Mesothelial cell of epicardium (in vitro differentiated cells): Measurements from ENCODE around the gene TBX15. TPM values are rescaled to one million over a fixed set of nuclear protein-coding genes. Genes with fewer than 3 reads are reported as not detected.

Source experiments
- DNase-seq, 2 experiments: peaks; one replicate each; pipeline ENCODE4 v3.0.0; 2021; ENCODE audit warnings: low spot score in 2 of 2; ENCODE audit not compliant: unreplicated experiment in 2 of 2
- H3K27ac Mint-ChIP-seq: 2 replicates; pipeline ENCODE4 v1.8.0; 2021; ENCODE audit warnings: mixed read lengths
- H3K27me3 Mint-ChIP-seq: 2 replicates; pipeline ENCODE4 v1.8.0; 2021; ENCODE audit warnings: low read depth, mixed read lengths
- H3K36me3 Mint-ChIP-seq: 2 replicates; pipeline ENCODE4 v1.8.0; 2021; ENCODE audit warnings: mixed read lengths
- H3K4me1 Mint-ChIP-seq: 2 replicates; pipeline ENCODE4 v1.8.0; 2021; ENCODE audit warnings: mixed read lengths
- H3K4me3 Mint-ChIP-seq: 2 replicates; pipeline ENCODE4 v1.8.0; 2021; ENCODE audit warnings: mild to moderate bottlenecking, moderate library complexity, mixed read lengths
- H3K9me3 Mint-ChIP-seq: 2 replicates; pipeline ENCODE4 v1.8.0; 2021; ENCODE audit warnings: mixed read lengths
- total RNA-seq: library from RNA; stranded (reverse); gene quantifications from 3 replicates; pipeline ENCODE4 v1.2.1, GENCODE V29; 2021
- TF ChIP-seq, protein P1 (sequence below): fragments of 200-600 bp; sonication (generic); IDR thresholded peaks from one replicate; pipeline ENCODE4 v1.5.0; 2021; ENCODE audit warnings: antibody characterized with exemption; ENCODE audit not compliant: unreplicated experiment

Gene TBX15
- total RNA-seq, 1 donor from 2014 or later = not detected

DNA sequence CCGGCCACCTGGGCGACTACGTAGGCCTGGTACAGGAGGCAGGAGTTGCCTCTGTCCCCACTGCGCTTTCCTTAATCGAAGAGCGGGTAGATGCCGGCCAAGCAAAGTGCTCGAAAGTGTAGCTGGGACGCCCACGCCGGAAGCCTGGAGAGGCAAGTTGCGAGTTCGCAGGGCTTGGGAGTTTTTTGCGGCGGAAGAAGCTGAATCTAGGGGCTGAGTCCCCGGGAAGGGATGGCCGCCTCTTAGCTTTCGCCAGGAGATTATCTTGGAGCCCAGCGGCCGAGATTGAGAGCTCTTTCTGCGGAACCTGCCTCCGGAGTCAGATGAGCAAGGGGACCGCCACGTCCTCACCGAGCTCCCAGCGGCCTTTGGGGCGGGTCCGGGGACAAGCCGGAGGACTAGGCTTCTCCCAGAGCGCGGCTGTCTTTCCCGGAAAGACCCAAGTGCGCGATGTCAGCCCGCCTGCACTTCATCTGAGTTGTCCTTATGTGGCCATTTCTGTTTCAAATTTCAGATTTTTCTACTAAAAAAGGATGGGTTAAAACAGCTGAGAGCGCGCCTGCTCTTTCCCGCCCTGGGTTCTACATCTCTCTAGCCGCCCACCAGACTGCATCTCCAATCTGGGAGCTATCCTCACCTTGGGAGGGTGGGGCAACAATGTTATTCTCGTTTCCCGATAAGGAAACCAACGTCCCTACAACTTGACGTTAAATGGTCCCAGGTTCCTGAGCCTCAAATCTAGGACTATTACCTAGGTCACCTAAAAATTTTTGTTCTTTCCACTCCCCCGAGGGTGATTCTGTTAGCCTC, 12.4 kb upstream of the TBX15 start:
- DNase-seq = no peak
- TF ChIP-seq, protein P1, sequence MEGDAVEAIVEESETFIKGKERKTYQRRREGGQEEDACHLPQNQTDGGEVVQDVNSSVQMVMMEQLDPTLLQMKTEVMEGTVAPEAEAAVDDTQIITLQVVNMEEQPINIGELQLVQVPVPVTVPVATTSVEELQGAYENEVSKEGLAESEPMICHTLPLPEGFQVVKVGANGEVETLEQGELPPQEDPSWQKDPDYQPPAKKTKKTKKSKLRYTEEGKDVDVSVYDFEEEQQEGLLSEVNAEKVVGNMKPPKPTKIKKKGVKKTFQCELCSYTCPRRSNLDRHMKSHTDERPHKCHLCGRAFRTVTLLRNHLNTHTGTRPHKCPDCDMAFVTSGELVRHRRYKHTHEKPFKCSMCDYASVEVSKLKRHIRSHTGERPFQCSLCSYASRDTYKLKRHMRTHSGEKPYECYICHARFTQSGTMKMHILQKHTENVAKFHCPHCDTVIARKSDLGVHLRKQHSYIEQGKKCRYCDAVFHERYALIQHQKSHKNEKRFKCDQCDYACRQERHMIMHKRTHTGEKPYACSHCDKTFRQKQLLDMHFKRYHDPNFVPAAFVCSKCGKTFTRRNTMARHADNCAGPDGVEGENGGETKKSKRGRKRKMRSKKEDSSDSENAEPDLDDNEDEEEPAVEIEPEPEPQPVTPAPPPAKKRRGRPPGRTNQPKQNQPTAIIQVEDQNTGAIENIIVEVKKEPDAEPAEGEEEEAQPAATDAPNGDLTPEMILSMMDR = no peak
- H3K4me3 Mint-ChIP-seq = peak overlapping the region; percentile 46
- H3K27me3 Mint-ChIP-seq = peaks cover 98% of the 10 kb centered on the region
- H3K36me3 Mint-ChIP-seq = no peaks in the 10 kb centered on the region
- no peak overlapping the region for H3K27ac Mint-ChIP-seq
- no peaks in the 10 kb centered on the region for H3K9me3 Mint-ChIP-seq
- H3K4me1 Mint-ChIP-seq = peaks cover 24% of the 10 kb centered on the region

- H3K27me3 Mint-ChIP-seq = peaks cover 99% of the 10 kb centered on the region
- H3K4me3 Mint-ChIP-seq = peak overlapping the region; percentile 20
- no peaks in the 10 kb centered on the region for H3K9me3 Mint-ChIP-seq
- H3K27ac Mint-ChIP-seq = no peak overlapping the region
- DNase-seq = no peak
- no peaks in the 10 kb centered on the region for H3K36me3 Mint-ChIP-seq
- TF ChIP-seq, protein P1 = no peak
- H3K4me1 Mint-ChIP-seq = peaks cover 24% of the 10 kb centered on the region
These were observed 11.4 kb upstream of the TBX15 start for GRCh38 chr1:118999348-119000071.

- no peak overlapping the region for H3K4me3 Mint-ChIP-seq
- no peak for DNase-seq
- TF ChIP-seq, protein P1 = no peak
- H3K27me3 Mint-ChIP-seq = peaks cover 99% of the 10 kb centered on the region
- H3K9me3 Mint-ChIP-seq = no peaks in the 10 kb centered on the region
- H3K36me3 Mint-ChIP-seq = no peaks in the 10 kb centered on the region
- H3K27ac Mint-ChIP-seq = no peak overlapping the region
- peaks cover 24% of the 10 kb centered on the region for H3K4me1 Mint-ChIP-seq
These were observed 10.0 kb upstream of the TBX15 start for GRCh38 chr1:118998171-118998570.

DNA sequence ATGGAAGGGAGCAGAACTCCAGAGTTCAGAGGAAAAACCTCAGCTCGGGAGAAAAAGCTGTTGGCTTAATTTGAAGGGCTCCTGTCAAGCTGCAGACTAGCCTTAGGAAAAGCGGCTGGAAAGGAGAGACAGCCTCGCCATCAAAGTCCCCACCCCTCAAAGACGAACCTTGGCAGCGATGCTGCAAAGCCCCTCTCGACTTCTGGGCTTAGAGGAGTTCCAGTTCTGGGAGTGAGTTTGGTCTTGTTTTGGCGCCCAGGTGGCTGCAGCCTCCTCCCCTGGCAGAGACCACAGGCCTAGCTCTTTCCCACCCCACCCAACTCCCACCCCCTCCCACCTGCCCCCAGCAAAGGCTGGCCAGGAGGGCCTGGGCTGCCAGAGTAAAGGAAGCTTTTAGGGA, 9.1 kb upstream of the TBX15 start:
- Mint-ChIP-seq H3K27me3 (peaks cover 99% of the 10 kb centered on the region), H3K9me3 (no peaks in the 10 kb centered on the region), H3K4me3 (no peak overlapping the region), H3K27ac (no peak overlapping the region), H3K4me1 (peaks cover 22% of the 10 kb centered on the region), H3K36me3 (peaks cover 2% of the 10 kb centered on the region)
- TF ChIP-seq, protein P1 = no peak
- DNase-seq = no peak

- no peak for DNase-seq
- no peak overlapping the region for H3K27ac Mint-ChIP-seq
- H3K4me3 Mint-ChIP-seq = no peak overlapping the region
- peaks cover 12% of the 10 kb centered on the region for H3K4me1 Mint-ChIP-seq
- H3K27me3 Mint-ChIP-seq = peaks cover 99% of the 10 kb centered on the region
- TF ChIP-seq, protein P1 = no peak
- H3K36me3 Mint-ChIP-seq = peaks cover 2% of the 10 kb centered on the region
- no peaks in the 10 kb centered on the region for H3K9me3 Mint-ChIP-seq
These were observed 7.3 kb upstream of the TBX15 start for GRCh38 chr1:118995312-118996016.
